HG02884 (cell line): ENCODE data around the gene PXDN.

Experiments
- ATAC-seq: cut with Tn5 transposase; IDR thresholded peaks from one replicate; pipeline ENCODE4 v1.9.1; 2021; ENCODE audit warnings: mild to moderate bottlenecking, moderate library complexity; ENCODE audit not compliant: unreplicated experiment

The PXDN gene

DNA sequence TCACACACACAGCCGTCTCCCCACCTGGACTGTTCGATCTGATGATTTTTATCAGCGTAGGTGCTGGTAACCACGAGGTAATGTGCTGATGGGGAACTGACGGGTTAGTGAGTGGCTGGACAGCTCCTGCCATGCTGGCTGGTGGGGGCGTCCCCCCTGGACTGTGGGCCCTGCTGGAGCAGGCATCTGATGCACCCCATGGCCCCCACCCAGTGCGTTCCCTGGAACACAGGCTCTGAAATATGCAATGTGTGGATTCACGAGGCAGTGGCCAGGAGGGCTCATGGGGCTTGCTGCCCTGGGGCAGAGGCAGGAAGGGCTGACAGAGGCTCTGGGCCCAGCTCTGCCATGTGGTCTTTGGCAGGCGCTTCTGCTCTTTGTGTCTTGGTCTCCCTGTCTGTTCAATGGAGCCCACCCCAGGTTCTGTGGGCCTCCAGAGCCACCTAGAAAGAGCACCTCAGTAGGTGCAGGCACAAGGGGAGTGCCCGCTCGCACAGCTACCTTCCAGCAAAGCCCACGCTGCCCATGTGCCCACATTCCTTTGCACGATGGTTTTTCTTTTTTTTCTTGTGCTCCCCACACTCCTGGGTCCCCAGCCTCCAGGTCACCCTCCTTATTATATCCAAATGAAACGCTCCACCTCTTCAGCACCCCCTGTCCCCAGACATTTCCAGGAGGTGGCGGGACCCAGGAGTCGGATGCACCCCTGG lies 10.3 kb upstream of the PXDN start:
- ATAC-seq: no peak

DNA sequence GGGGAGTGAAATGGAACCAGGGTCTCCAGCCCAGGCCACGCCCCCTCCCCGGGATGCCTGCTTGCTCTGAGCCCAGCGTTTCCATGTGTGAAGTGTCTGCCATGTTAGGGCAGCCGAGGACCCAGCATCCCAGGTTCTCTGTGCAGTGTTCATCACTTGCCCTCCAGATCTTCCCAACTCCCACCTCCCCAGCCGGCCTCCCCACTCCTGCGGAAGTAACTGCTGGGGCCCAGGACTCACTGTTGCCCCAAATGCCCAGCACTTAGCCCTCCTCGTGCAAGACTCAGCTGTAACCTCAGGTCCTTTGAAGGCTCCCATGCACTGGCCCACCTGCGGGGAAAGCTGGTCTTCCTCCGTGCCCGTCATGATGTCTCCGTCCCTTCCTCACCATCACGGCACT lies 9.7 kb upstream of the PXDN start:
- no peak for ATAC-seq

DNA sequence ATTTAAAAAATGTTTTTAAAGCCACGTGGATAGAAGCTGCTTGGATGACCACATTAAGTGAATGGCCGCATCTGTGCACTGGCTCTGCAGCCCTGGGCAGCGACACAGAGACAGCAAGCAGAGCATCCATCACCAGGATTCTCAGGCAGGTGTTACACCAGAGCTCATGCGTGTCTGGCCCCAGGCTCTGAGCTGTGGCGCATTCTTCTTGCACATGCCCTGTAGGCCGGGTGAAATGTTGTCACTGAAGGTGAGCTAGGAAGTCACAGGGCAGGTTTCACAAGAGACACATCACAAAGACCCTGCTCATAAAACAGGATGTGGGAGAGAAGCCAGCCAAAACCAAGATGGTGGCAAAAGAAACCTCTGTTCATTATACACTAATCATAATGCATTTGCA lies 8.4 kb upstream of the PXDN start:
- ATAC-seq: no peak

DNA sequence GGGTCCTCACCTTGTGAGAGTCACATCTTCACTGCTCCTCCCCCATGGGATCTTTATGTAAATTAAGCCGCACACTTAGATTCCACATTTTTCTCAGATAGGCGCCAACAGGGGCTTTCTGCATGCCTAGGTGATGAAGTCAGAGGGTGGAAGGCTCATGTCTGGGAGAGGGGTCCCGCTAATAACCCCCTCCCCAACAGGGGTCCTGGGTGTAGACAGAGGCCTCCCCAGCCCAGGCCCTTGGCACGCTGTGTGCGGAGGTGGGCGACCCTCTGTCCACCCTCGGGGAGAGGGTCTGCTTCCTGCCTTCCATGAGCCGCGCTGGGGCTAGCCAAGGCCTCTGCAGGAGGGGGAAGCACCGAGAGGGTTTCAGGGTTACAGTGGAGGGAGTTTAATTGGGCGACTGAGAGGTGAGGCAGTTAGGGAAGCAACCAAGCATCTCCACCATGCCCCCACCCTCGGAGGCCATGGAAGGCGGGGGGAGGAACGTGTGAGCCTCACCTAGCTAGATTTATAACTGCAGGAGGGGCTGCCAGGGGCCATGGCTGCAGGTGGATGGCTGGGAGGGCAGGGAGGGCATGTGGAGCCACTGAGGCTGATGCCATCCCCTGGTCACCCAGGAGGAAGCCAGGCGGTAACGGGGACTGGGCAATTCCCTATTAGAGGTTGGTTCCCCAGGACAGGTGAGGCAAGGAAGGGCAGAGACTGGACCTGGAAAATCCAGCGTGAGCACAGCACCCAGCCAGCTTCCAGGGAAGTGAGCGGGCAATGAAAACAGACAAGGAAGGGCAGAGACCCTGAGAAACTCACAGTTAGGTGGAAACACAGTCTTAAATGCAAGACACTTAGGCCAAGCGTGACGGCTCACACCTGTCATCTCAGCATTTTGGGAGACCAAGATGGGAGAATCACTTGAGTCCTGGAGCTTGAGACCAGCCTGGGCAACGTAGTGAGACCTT lies 7.7 kb upstream of the PXDN start:
- no peak for ATAC-seq

DNA sequence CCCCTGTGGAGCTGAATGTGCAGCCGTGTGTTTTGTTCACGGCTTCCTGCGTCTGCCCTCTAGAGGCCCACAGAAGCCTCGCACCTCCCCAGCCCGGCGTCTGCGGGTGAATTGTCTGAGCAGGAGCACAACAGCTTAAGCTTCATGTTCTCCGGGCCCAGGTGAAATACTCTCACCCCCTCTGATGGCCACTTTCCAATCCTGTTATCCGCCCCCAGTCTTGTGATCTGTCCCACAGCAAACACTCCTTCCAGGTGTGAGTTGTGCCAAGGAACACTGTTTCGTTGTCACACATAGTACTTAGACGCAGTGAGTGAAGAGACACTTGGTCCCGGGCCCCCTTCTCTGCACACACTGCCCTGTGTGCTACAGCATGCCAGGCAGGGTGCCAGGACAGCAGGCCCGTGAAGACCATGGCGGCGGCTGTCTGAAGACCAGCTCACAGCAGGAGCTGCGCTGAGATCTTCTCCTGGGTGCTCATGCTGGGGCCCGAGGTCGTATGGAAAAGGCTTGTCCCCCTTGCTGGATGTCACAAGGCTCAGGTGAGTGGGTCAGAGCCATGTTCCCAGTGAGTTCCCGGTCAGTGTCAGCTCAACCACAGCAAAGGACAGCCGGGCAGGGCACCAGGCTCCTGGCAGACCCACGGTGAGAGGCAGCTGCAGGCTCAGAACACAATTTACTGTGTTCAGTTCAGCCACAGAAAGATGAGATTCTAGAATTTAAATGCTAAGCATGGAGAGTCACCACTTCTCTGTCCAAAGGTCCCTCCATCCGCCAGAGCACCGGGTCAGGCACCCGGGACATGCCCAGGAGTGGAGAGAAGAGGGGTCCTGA lies 6.8 kb upstream of the PXDN start:
- ATAC-seq: no peak

DNA sequence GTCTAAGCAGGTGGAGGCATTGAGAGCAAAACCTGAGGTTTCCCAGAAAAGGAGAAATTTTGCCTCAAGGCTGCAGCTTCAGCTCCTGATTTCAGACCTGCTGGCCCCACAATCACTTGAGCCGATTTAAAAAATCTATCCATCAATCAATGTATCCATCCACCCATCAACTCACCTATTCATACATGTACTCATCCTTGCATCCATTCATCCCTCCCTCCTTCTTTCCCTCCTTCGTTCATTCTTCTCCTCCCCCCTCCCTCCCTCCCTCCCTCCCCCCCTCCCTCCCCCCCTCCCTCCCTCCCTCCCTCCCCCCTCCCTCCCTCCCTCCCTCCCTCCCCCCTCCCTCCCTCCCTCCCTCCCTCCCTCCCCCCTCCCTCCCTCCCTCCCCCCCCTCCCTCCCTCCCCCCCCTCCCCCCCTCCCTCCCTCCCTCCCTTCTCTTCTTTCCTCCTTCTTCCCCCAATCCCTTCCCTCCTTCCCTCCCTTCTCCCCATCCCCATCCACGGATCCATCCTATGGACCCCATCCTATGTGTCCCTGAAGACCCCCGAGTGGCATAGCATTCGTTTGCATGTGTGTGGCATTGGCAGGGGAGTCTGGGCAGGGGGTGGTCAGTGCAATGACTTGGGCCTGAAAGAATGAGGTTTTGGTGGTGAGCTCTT lies 6.1 kb upstream of the PXDN start:
- no peak for ATAC-seq

DNA sequence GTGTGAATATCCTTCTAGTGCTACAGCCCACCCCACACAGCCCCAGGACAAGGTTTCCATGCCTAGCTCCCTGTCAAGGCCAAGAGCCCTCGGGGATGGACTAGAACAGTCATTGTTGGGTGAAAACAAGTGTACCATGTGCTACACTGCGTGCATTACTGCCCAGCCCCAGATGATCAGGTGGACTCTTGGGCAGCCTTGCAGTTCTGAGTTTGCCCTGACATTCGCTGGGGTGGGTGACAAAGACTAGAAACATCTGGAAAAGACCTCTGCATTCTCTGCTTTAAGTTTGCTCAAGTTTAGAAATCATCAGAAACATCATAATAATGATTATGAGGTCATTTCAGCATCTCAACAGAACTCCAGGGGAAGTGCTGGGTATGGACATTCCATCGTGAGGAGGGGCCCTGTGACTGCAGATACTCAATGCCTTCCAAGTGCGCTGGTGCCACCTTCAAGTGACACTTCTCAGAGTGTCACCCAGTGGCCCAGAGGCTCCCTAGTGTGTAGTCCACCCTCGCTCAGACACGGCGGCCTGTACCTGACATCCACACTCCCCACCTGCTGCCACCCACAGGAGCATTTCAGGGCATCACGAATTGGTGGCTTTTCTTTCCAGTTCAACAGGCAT lies 5.3 kb upstream of the PXDN start:
- no peak for ATAC-seq

DNA sequence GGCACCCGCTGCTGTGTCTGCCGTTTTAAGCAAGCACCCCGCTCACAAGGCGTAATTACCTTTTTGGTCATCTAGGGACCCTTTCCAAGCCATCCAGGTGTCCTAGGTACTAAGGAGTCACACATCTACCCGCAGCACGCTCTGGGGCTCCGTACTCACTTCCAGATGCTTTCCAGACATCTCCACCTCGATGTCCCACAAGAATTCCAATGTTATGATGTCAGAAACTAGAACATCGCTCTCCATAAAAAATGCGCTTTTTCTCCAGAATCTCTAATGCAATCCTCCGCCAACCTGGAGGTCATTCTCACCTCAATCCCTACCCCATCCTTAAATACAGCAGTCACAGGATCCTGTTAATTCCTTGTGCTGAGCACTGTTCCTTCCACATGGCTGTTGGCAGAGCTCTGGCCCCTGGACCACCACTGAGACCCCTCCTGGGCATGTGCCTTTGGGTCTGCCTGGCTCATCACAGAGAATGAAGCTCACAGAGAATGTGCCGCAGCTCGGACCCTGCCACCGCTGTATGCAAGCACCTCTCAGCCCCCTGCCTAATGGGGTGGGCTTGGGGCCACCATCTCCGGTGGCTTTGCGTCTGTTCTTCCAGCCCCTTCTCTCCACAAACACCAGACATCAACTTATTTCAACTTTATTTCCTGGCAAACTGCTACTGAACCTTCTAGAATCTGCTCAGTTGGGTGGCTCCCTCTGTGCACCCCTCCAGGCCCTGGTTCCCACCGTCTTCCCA lies 4.6 kb upstream of the PXDN start:
- ATAC-seq: no peak

DNA sequence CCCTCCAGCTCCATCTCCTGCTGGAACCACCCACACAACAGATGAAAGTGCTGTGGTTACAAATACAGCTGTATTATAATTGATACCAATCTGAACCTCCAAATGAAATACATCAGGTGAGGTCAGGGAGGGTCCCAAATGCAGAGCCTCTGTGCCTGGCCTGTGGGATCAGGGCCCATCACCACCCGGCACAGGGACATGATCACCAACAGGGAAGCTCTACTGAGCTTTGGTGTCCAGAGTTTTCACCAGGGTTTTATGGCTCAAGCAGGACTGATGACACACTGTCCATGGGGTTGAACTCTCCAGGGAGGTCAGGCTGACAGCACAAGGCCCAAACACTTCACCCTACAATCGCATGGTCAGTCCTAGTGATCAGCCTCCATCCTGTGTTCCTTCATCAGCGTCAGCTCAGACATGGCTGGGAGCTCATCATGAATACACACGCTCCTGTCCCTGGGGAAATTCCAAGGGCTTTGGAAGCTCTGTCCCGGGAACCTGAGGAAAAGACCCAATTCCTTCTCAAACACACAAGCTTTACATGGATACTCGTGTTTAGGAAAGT lies 3.9 kb upstream of the PXDN start:
- no peak for ATAC-seq

DNA sequence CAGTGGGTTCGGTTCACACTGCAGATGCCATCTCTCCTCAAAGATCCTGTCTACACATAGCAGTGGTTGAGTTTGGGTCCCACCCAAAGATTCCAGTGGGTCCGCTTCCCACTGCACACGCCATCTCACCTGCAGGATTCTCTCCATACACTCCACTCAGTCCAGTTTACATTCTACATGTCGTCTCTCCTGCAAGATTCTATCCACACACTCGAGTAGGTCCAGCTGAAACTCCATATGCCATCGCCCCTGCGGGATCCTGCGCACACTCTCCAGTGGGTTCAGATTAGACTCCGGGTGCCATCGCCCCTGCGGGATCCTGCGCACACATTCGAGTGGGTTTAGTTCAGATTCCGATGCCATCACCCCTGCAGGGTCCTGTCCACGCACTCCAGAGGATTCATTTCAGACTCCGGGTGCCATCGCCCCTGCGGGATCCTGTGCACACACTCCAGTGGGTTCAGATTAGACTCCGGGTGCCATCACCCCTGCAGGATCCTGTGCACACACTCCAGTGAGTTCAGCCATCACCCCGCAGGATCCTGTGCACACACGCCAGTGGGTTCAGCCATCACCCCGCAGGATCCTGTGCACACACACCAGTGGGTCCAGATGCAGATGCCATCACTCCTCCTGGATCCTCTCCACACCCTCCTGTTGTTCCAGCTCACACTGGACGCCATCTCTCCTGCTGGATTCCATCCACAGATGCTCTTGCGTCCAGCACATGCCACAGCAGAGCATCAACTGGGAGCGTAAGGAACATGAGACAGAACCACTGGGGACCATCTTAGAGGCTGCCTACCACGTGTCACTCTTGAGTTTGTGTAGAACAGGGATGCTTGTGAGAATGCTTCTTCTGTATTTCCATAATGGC lies 3.0 kb upstream of the PXDN start:
- ATAC-seq: no peak

DNA sequence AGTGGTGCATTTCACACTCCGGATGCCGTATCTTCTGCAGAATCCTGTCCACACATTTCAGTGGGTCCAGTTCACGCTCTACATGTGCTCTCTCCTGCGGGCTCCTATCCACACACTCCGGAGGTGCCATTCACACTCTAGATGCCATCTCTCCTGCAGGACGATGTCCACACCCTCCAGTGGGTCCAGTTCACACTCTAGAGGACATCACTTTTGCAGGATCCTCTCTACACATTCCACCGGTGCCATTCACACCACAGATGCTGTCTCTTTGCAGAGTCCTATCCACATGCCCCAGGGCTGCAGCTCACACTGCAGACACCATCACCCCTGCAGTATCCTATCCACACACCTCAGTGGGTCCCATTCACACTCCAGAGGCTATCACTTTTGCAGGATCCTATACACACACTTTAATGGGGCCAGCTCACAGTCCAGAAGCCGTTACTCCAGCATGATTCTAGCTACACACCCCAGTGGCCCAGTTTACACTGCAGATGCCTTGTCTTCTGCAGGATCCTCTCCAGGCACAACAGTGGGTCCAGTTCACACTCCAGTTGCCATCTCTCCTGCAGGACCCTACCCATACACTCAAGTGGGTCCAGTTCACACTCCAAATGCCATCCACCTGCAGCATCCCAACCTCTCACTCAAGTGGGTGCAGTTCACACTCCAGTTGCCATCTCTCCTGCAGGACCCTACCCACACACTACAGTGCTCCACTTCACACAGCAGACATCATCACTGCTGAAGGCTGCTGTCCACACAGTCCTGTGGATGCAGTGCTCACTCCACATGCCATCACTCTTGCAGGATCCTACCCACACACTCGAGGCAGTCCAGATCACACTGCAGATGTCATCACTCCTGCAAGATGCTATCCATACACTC lies 2.1 kb upstream of the PXDN start:
- no peak for ATAC-seq

DNA sequence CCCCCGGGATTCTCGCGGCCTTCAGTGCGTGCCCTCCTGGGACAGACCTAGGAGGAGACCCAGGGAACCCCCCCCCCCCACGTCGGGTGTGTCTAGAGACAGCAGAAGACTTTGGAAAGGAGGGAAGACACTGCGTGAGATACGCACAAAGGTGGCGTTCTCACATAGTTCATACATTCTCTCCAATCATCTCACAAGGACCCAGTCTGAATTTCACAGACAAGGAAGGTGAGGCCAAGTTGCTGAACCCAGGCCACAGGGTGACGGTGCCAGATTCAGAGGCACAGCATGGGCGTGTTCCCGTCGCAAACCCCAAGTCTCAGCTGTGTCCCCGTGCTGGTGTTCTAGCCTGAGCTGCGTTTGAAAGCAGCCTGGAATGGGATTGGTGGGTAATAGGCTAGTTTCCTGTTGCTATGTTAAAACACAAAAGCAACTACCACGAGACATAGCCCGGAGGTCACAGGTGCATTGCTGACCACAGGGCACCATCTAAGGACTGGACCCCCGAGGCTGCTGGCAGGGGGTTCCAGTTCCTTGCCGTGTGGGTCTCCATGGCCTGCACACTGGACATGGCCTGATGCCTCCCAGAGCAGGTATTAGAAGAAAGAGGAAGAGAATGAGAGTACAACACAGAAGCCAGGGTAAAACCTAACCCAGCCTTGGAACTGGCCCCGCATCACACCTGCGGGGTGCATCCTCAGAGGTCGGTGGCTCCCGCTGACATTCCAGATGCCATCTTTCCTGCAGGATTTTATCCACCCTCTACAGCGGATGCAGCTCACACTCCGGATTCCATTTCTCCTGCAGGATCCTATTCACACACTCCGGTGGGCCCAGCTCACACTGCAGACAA lies 1.1 kb upstream of the PXDN start:
- no peak for ATAC-seq

DNA sequence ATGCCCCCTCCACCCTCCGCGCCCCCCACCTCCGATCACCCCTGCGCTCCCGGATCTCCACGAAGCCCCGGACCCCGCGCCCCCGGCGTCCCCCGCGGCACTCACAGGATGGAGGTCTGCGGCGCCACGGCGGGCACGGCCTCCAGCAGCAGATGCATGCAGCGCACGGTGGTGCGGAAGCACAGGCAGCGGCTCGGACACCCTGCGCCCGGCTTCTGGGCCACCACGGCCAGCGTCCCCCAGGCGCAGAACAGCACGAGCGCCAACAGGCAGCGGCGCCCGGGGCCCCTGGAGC lies 217 bp downstream of the PXDN start:
- no peak for ATAC-seq

DNA sequence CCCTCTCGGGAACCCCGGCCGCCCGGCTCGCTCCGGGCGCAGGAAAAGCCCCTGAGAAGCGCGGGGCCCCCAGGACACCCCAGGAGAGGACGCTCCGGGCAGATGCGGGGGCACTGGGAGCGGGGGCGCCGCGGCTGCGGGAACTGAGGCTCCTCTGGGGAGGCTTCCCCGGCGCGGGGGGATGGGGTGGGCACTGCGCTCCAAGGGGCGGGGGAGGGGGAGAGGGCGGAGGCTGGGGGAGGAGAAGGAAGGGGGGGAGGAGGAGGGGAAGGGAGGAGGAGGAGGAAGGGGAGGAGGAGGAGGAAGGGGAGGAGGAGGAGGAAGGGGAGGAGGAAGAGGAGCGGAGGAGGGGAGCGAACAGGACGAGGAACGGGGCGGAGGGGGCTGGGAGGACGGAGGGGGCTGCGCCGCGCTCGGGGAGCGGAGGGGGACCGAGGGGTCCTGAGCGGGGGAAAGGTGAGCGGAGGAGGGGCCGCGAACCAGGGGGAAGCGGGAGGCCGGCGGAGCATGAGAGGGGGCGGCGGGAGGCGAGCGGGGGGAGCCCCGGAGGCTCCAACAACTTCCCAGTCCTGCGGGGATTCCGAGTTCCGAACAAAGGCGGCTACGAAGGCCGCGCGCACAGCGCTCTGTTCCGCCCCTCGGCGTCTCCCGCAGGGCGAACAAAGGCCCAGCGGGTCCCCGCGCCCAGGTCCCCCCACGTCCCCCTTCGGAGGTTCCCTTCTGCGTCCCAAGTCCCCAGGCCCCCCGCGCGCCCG lies 742 bp downstream of the PXDN start:
- ATAC-seq: no peak

DNA sequence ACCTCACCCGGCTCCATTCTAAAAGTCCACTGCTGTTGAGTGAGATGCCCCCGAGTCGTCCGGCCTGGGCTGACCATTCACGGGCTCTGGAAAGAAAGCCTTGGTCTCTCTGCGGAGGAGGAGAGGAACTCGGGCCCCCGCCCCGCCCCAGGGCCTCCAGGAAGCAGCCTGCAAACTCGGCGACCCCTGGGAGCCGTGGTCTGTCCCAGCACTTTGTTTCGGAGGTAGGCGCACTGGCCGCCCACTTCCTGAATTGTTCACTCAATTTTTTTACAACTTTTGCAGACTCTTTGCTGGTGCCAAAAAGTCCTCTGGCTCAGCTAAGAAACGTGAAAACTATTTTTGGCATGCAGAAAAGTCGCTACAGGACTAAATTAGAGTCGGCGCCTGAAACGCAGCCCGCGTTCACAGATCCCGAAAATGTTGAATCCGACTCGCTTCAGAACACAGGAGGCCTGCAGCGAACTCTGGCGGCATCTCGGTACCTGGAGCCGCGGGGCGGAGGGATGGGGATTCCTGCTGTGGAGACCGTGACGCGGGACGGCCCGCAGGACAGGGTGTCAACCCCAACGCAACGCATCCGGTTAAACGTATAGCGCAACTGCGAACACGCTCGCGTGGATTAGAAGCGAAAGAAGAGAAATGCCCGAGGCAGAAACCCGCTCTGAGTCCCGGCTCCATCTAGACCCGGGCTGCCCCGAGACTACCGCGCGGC lies 1.5 kb downstream of the PXDN start:
- no peak for ATAC-seq
